Mucosa of descending colon (tissue), 3 donors: ENCODE results near the gene PLEKHA8. TPM values are rescaled to one million over a fixed set of nuclear protein-coding genes. Genes with fewer than 3 reads are reported as not detected.

Source experiments
- ATAC-seq: fragments of 200-7000 bp; cut with Tn5 transposase; one replicate; pipeline ENCODE4 v1.9.1; 2020; ENCODE audit warnings: mild to moderate bottlenecking, moderate library complexity
- DNase-seq, 3 donors: peaks; one replicate each; pipeline ENCODE4 v3.0.0-alpha.2; 2020
- H3K36me3 ChIP-seq: fragments of 200-600 bp; one replicate; pipeline ENCODE4 v1.8.0; 2021; ENCODE audit warnings: low read depth, mild to moderate bottlenecking
- H3K4me1 ChIP-seq: fragments of 200-600 bp; one replicate; pipeline ENCODE4 v1.8.0; 2021; ENCODE audit warnings: low read depth, mild to moderate bottlenecking
- H3K4me3 ChIP-seq: fragments of 200-600 bp; one replicate; pipeline ENCODE4 v1.8.0; 2021; ENCODE audit warnings: mild to moderate bottlenecking
- H3K9me3 ChIP-seq: fragments of 200-600 bp; one replicate; pipeline ENCODE4 v1.8.0; 2021; ENCODE audit warnings: mild to moderate bottlenecking
- intact Hi-C, 2 donors: fragments of 100-400 bp; cut with DNase I in 1 of 2; cut with micrococcal nuclease in 1 of 2; formaldehyde crosslinking; loops; one replicate each; pipeline versions ENCODE4 v1.11.0 to v1.11.1; 2022; cut with DNase I, micrococcal nuclease
- total RNA-seq, 3 donors: library from RNA; stranded (reverse); fragmentation: NEBNext Ultra II Directional in 2 of 3; extraction: Animal tissue kit (Norgen Biotek cat#: 25700) in 2 of 3; gene quantifications; one replicate each; pipeline versions ENCODE4 v1.2.1 to v1.2.4, GENCODE V29; 2021 to 2023
- TF ChIP-seq, protein P1 (sequence below): fragments of 200-600 bp; IDR thresholded peaks from one replicate; pipeline ENCODE4 v1.8.0; 2022; ENCODE audit warnings: antibody characterized with exemption, mild to moderate bottlenecking
- donor health status: DM: no; HTN: no; CAD: no; lungs with moderate emphysema.
- donor health status: DM: no; HTN: no; CAD: no.
- donor health status: DM: no; HTN: yes; CAD: no.

PLEKHA8 gene
- total RNA-seq, 3 donors from 2014 or later = 11.7 to 13.0 (median 12.5) TPM

DNA sequence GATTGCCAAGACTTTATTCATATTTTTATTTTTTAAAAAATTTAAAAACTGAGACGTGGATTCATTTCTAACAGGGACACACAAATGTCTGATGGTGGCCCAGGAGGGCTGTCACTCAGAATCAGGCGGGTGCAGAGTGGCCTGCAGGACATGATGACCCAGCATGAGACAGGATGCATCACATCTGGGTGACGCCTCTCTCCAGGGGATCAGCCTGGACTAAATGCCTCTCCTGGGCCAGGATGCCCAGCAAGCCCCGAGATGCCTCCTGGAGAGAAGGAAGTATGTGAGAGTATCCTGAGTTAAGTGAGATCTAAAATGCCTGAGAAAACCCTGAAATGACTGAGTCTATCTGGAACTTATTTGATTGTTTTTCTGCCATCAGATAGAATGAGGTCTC, 89.7 kb downstream of the PLEKHA8 start:
- TF ChIP-seq, protein P1, sequence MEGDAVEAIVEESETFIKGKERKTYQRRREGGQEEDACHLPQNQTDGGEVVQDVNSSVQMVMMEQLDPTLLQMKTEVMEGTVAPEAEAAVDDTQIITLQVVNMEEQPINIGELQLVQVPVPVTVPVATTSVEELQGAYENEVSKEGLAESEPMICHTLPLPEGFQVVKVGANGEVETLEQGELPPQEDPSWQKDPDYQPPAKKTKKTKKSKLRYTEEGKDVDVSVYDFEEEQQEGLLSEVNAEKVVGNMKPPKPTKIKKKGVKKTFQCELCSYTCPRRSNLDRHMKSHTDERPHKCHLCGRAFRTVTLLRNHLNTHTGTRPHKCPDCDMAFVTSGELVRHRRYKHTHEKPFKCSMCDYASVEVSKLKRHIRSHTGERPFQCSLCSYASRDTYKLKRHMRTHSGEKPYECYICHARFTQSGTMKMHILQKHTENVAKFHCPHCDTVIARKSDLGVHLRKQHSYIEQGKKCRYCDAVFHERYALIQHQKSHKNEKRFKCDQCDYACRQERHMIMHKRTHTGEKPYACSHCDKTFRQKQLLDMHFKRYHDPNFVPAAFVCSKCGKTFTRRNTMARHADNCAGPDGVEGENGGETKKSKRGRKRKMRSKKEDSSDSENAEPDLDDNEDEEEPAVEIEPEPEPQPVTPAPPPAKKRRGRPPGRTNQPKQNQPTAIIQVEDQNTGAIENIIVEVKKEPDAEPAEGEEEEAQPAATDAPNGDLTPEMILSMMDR = no peak
- Histone ChIP-seq H3K4me3 (no peak overlapping the region), H3K9me3 (no peaks in the 10 kb centered on the region), H3K36me3 (no peaks in the 10 kb centered on the region), H3K4me1 (no peaks in the 10 kb centered on the region)
- DNase-seq = no peak
- intact Hi-C loops = no loop called here
- no peak for ATAC-seq

DNA sequence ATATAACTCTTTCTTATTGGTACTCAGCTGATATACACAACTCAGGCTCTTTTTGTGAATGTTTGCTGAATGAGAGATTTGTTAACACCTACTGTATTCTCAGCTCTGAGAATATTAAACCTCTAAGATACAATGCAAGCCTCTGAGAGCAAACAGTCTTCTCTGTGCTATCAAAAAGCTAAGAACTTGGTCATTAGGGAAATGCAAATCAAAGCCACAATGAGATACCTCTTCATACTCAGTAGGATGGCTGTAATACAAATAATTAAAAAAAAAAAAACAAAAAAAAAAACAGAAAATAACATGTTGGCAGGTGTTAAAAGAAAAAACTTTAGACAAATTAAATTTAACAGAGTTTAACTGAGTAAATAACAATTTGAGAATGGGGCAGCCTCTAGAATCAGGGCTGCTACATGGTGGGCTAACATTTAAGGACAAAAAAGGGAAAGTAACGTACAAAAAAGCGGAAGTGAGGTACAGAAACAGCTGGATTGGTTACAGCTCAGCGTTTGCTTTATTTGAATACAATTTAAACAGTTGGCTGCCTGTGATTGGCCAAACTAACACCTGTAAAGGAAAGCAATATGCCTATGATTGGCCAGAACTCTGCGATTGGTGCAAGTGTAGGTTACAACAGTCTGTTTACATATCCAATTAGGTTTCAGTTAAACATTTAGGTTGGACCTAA, 91.8 kb downstream of the PLEKHA8 start:
- no peak overlapping the region for H3K4me3 ChIP-seq
- H3K4me1 ChIP-seq = no peaks in the 10 kb centered on the region
- TF ChIP-seq, protein P1 = no peak
- no peaks in the 10 kb centered on the region for H3K36me3 ChIP-seq
- H3K9me3 ChIP-seq = no peaks in the 10 kb centered on the region
- DNase-seq = no peak
- ATAC-seq = no peak
- intact Hi-C loops = no loop called here

DNA sequence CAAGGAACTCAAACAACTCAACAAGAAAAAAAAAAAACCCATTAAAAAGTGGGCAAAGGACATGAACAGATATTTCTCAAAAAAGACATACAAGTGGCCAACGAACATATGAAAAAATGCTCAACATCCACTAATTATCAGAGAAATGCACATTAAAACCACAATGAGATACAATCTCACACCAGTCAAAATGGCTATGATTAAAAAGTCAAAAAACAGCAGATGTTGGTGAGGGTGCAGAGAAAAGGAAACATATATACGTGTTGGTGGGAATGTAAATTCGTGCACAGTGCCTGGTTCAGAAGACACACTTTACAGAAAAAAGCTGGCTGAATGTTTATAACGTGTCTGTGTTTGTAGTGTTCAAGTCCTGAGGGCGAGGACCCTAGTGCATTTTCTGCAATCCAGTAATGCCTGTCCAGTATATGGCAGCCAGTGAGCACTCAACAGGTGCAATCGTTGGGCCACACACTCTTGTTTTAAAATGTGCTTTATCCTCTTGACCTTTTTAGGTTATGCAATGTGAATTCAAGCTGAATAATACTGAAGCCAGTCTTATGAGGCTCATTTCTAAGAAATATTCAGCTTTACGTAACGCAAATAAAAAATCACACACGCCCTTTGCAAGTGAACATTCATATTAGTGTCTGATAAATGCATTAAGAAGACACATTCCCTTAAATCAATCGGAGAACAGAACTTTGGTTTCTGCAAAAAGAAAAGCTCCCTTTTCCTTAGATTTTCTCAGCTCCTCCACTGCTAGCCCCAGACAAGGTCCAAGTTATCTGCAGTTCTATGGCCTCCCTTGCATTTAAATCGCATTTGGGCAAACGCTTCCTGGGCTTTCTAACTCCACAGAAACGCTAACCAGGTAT, 105.8 kb downstream of the PLEKHA8 start:
- H3K36me3 ChIP-seq = no peaks in the 10 kb centered on the region

DNA sequence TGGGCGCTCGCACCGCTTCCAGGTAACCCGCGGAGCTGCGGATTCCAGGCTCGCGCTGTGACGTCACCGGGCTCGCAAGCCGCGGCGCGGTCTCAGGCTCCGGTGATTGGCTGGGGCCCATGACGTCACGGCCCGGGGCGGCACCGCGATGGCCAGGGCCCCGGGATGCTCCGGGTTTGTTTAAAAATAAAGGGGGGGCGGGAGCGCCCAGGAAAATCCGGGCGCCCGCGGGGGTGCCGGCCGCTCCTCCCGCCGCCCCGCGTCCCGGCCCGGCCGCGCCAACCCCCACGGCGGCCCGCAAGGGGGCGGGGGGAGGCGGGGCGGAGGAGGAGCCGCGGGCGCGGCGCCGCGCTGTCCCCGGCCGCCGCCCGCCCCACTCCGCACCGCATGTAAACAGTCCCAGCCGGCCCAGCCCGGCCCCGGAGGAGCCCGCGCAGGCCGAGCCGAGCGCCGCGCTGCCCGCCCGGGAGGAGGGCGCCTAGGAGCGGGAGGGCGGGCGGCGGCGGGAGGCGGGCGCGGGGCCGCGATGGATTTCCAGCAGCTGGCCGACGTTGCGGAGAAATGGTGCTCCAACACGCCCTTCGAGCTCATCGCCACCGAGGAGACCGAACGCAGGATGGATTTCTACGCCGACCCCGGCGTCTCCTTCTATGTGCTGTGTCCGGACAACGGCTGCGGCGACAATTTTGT, 106.5 kb downstream of the PLEKHA8 start, which contains the start of gene MTURN:
Gene MTURN, plus strand, starts transcription at position 376 of the 690 bp plus-strand sequence. Its CDS starts 151 bp downstream, at position 527.
- no peaks in the 10 kb centered on the region for H3K36me3 ChIP-seq
- intact Hi-C loops = no loop called here
- H3K9me3 ChIP-seq = no peaks in the 10 kb centered on the region
- ATAC-seq = peak; percentile 87
- peak; percentile 92 for DNase-seq
- H3K4me3 ChIP-seq = peak within 1 kb of the TSS; percentile 72
- no peaks in the 10 kb centered on the region for H3K4me1 ChIP-seq
- TF ChIP-seq, protein P1 = no peak

More for the DNA sequence above, 105.8 kb downstream of the PLEKHA8 start:
- no peak for DNase-seq
- Histone ChIP-seq H3K9me3 (no peaks in the 10 kb centered on the region), H3K4me3 (peak overlapping the region; percentile 72), H3K4me1 (no peaks in the 10 kb centered on the region)
- ATAC-seq = no peak
- TF ChIP-seq, protein P1 = no peak
- intact Hi-C loops = no loop called here

DNA sequence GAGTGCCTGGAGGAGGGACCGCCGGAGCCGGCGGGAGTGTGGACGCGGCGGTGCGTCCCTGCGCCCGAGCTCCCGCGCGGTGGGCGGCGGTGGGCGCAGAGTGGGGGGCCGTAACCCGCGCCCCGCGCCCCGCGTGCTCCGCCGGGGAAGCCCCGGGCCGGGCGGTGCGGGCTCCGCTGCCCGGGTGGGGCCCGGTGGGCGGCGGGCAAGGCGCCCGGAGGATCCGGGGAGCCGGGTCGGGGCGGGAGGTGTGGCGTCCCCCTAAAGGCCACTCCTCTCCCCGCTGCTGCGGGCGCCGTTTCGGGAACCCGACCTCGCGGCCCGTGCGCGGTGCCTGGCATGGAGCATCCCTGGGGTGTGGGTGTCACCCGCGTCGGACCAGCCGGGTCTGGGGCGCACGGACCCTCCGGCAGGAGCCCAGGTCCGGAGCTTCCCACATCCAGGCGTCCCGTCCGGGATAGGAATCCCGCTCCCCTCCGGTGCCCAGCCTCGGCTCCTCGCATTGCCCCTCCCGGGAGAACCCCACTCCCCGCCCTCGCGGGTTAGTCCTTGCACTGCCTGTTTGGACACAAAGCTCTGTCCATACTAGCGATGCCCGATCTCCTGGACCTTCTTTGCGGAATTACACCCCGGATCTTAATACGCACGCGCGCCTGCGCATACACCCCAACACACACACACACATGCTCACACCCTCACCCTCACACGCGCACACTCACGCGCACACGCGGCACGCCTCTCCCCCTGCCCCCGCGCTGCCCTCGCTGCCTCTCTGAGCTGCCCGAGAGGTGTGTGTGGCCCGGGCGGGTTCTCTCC, 107.3 kb downstream of the PLEKHA8 start:
- TF ChIP-seq, protein P1 = no peak

More for the DNA sequence above, 107.3 kb downstream of the PLEKHA8 start:
- DNase-seq = peak; percentile 72 to 80 (median 74)
- no peaks in the 10 kb centered on the region for H3K36me3 ChIP-seq
- H3K4me1 ChIP-seq = no peaks in the 10 kb centered on the region
- intact Hi-C loops = no loop called here
- no peaks in the 10 kb centered on the region for H3K9me3 ChIP-seq
- ATAC-seq = peak; percentile 67
- H3K4me3 ChIP-seq = peak overlapping the region; percentile 72
